CD4-positive, alpha-beta T cell (primary cell): ENCODE results near the gene GABARAP. TPM values are rescaled to one million over a fixed set of nuclear protein-coding genes. Genes with fewer than 3 reads are reported as not detected.

Experiments used
- ATAC-seq: fragments of 200-7000 bp; cut with Tn5 transposase; one replicate; pipeline ENCODE4 v1.10.0; 2022; ENCODE audit warnings: mild to moderate bottlenecking; ENCODE audit not compliant: poor library complexity
- CTCF ChIA-PET: fragments of 350-600 bp; sonication (Branson Sonifier 250); formaldehyde crosslinking; loops from one replicate; lab custom pipeline; 2021; ENCODE audit warnings: antibody characterized with exemption, inconsistent platforms; lab: Charles Lee
- POLR2A ChIA-PET: fragments of 350-600 bp; sonication (Branson Sonifier 250); formaldehyde crosslinking; loops from one replicate; lab custom pipeline; 2021; ENCODE audit warnings: antibody characterized with exemption, inconsistent platforms; lab: Charles Lee
- DNase-seq, 14 experiments: peaks; one replicate each; pipeline ENCODE4 v3.0.0-alpha.2; 2013 to 2020; ENCODE audit warnings: mixed read lengths in 2 of 14
- H3K27ac ChIP-seq, 2 donors: one replicate each; pipeline versions ENCODE4 v1.5.1 to v1.7.0; 2013; ENCODE audit warnings: low read length in 2 of 2, low read depth in 1 of 2, mild to moderate bottlenecking in 1 of 2
- H3K27me3 ChIP-seq, 2 experiments: 1 replicate in 1 of 2; 2 replicates in 1 of 2; pipeline versions ENCODE4 v1.6.1 to v1.7.0; 2013; ENCODE audit warnings: low read length in 2 of 2, control low read depth in 1 of 2, mild to moderate bottlenecking in 1 of 2, moderate library complexity in 1 of 2; ENCODE audit not compliant: insufficient read depth in 2 of 2, control insufficient read depth in 1 of 2
- H3K36me3 ChIP-seq: one replicate; pipeline ENCODE4 v1.6.1; 2013; ENCODE audit warnings: low read length, control low read depth; ENCODE audit not compliant: insufficient read depth
- H3K4me1 ChIP-seq: one replicate; pipeline ENCODE4 v1.6.1; 2013; ENCODE audit warnings: low read length, control low read depth; ENCODE audit not compliant: insufficient read depth
- H3K4me3 ChIP-seq: one replicate; pipeline ENCODE4 v1.5.1; 2013; ENCODE audit warnings: mild to moderate bottlenecking, low read length, moderate library complexity
- H3K9me3 ChIP-seq, 2 experiments: 1 replicate in 1 of 2; 2 replicates in 1 of 2; pipeline versions ENCODE4 v1.6.1 to v1.7.0; 2013; ENCODE audit warnings: low read length in 2 of 2, mild to moderate bottlenecking in 2 of 2, control low read depth in 1 of 2, moderate library complexity in 1 of 2; ENCODE audit not compliant: control insufficient read depth in 1 of 2, insufficient read depth in 1 of 2
- H3K27ac Mint-ChIP-seq: one replicate; pipeline ENCODE4 v1.8.0; 2020; ENCODE audit warnings: mixed read lengths
- H3K27me3 Mint-ChIP-seq: one replicate; pipeline ENCODE4 v1.8.0; 2021; ENCODE audit warnings: mixed read lengths
- H3K36me3 Mint-ChIP-seq: one replicate; pipeline ENCODE4 v1.8.0; 2021; ENCODE audit warnings: low read depth, mixed read lengths
- H3K4me1 Mint-ChIP-seq: one replicate; pipeline ENCODE4 v1.8.0; 2021; ENCODE audit warnings: low read depth, mixed read lengths
- H3K4me3 Mint-ChIP-seq: one replicate; pipeline ENCODE4 v1.8.0; 2020; ENCODE audit warnings: mild to moderate bottlenecking, mixed read lengths
- H3K9me3 Mint-ChIP-seq: one replicate; pipeline ENCODE4 v1.8.0; 2020; ENCODE audit warnings: mixed read lengths
- CTCF ChIP-seq: fragments of 200-600 bp; IDR thresholded peaks from one replicate; pipeline ENCODE4 v1.8.0; 2022; ENCODE audit warnings: antibody characterized with exemption, mild to moderate bottlenecking
- intact Hi-C, 2 experiments: fragments of 100-400 bp; cut with DNase I in 1 of 2; cut with micrococcal nuclease in 1 of 2; formaldehyde crosslinking; loops; one replicate each; pipeline versions ENCODE4 v1.15.1 to v1.9.0; 2023 to 2025; cut with DNase I, micrococcal nuclease
- total RNA-seq, 174 experiments: library from RNA in 2 of 174; stranded (reverse) in 2 of 174; gene quantifications; one replicate each; pipeline ENCODE4 v1.2.3 and lab custom pipeline; 2021 to 2026

GABARAP gene
- total RNA-seq, 2 experiments from 2014 or later: 182 to 195 TPM

GRCh38 chr17:7243453-7243729 is 1.1 kb upstream of the GABARAP start:
- DNase-seq (no peak), ATAC-seq (no peak)
- TF ChIP-seq CTCF: no peak
- no peaks in the 10 kb centered on the region for H3K9me3 Mint-ChIP-seq
- peaks cover 41% of the 10 kb centered on the region for H3K36me3 ChIP-seq
- intact Hi-C loops: no loop called here
- peaks cover 40% of the 10 kb centered on the region for H3K4me1 Mint-ChIP-seq
- H3K27ac ChIP-seq: peak overlapping the region; percentile 85 to 97
- peaks cover 71% of the 10 kb centered on the region for H3K36me3 Mint-ChIP-seq
- no peaks in the 10 kb centered on the region for H3K27me3 ChIP-seq
- CTCF ChIA-PET: interaction anchor here (3.8 kb wide), 1 partner anchor 23 kb away, joined by 20 read pairs; the partner anchor contains the start of genes ACADVL and DLG4
- peak overlapping the region; percentile 77 for H3K4me3 ChIP-seq
- POLR2A ChIA-PET: interaction anchor here (1.2 to 17.0 kb wide), 15 partner anchors 7 to 443 kb away, joined by 3 to 234 read pairs (median 8); partner anchors contain the start of genes ACADVL, ACAP1, CLDN7 and CTDNEP1
- peak overlapping the region; percentile 94 for H3K4me3 Mint-ChIP-seq
- peak overlapping the region; percentile 93 for H3K27ac Mint-ChIP-seq
- H3K4me1 ChIP-seq: peaks cover 30% of the 10 kb centered on the region
- no peaks in the 10 kb centered on the region for H3K9me3 ChIP-seq
- peaks cover 4% of the 10 kb centered on the region for H3K27me3 Mint-ChIP-seq

GRCh38 chr17:7242717-7243452 is 636 bp upstream of the GABARAP start:
- POLR2A ChIA-PET: interaction anchor here (0.6 to 17.0 kb wide), 27 partner anchors 8 to 600 kb away, joined by 3 to 234 read pairs (median 5); partner anchors contain the start of genes ACADVL, ACAP1, CLDN7 and CTDNEP1
- intact Hi-C loops: loop anchor here in 1 of 2 experiments (1.0 kb wide), 2 partner anchors 9 to 29 kb away; partner anchors contain the start of gene ELP5
- Histone ChIP-seq H3K9me3 (no peaks in the 10 kb centered on the region), H3K27me3 (no peaks in the 10 kb centered on the region), H3K4me3 (peak overlapping the region; percentile 77), H3K36me3 (peaks cover 41% of the 10 kb centered on the region), H3K4me1 (peaks cover 30% of the 10 kb centered on the region), H3K27ac (peak overlapping the region; percentile 85 to 97)
- peak; percentile 39 for ATAC-seq
- Mint-ChIP-seq H3K27me3 (peaks cover 4% of the 10 kb centered on the region), H3K9me3 (no peaks in the 10 kb centered on the region), H3K27ac (peak overlapping the region; percentile 93), H3K36me3 (peaks cover 71% of the 10 kb centered on the region), H3K4me1 (peaks cover 39% of the 10 kb centered on the region), H3K4me3 (peak overlapping the region; percentile 94)
- CTCF ChIA-PET: interaction anchor here (0.9 to 3.8 kb wide), 6 partner anchors 9 to 197 kb away, joined by 3 to 20 read pairs (median 4); partner anchors contain the start of genes ACADVL, CTDNEP1, DLG4 and ELP5
- DNase-seq: peak; percentile 90 to 97 (median 92)
- no peak for TF ChIP-seq CTCF

- intact Hi-C loops: loop anchor here in 1 of 2 experiments (1.0 kb wide), 1 partner anchor 10 kb away; the partner anchor contains the start of gene CTDNEP1
- POLR2A ChIA-PET: interaction anchor here (0.6 to 17.0 kb wide), 10 partner anchors 9 to 362 kb away, joined by 3 to 234 read pairs (median 8); partner anchors contain the start of genes ACADVL, CTDNEP1, DLG4 and ELP5
- H3K4me1 Mint-ChIP-seq: peaks cover 48% of the 10 kb centered on the region
Measured at GRCh38 chr17:7241090-7241733, 1.0 kb downstream of the GABARAP start.

More at GRCh38 chr17:7241090-7241733, 1.0 kb downstream of the GABARAP start:
- Mint-ChIP-seq H3K27me3 (peaks cover 4% of the 10 kb centered on the region), H3K36me3 (peaks cover 74% of the 10 kb centered on the region), H3K9me3 (no peaks in the 10 kb centered on the region), H3K4me3 (peak overlapping the region; percentile 94), H3K27ac (peak overlapping the region; percentile 93)
- Histone ChIP-seq H3K27ac (peak overlapping the region; percentile 85 to 97), H3K27me3 (no peaks in the 10 kb centered on the region), H3K36me3 (peaks cover 38% of the 10 kb centered on the region), H3K4me3 (peak overlapping the region; percentile 77), H3K4me1 (peaks cover 45% of the 10 kb centered on the region), H3K9me3 (no peaks in the 10 kb centered on the region)
- DNase-seq (no peak), ATAC-seq (no peak)
- no peak for TF ChIP-seq CTCF
- CTCF ChIA-PET: interaction anchor here (0.7 to 3.8 kb wide), 4 partner anchors 21 to 195 kb away, joined by 3 to 20 read pairs (median 4); partner anchors contain the start of genes ACADVL and DLG4
